GM12892 (cell line): ENCODE data around the gene MCTS1.

Source experiments
- POLR2A ChIP-seq: IDR thresholded peaks from 2 replicates; pipeline ENCODE4 v1.6.1; 2011; ENCODE audit warnings: low read depth, low read length, control low read depth
- POLR2AphosphoS5 ChIP-seq: IDR thresholded peaks from 2 replicates; pipeline ENCODE4 v1.6.1; 2011; ENCODE audit warnings: low read depth, low read length, control low read depth

GRCh38 chrX:120559804-120560203, 44.1 kb upstream of the MCTS1 start:
- TF ChIP-seq POLR2A (no peak), POLR2AphosphoS5 (no peak)
